IgD-negative memory B cell (primary cell): ENCODE measurements around the gene KCNQ2. TPM values are rescaled to one million over a fixed set of nuclear protein-coding genes. Genes with fewer than 3 reads are reported as not detected.
A peak's percentile ranks its signal among the peaks of the same experiment; 100 is the strongest.

Experiments used
- H3K27ac Mint-ChIP-seq, 3 donors: one replicate each; pipeline ENCODE4 v1.8.0; 2020 to 2022; ENCODE audit warnings: mild to moderate bottlenecking in 3 of 3, mixed read lengths in 3 of 3, moderate library complexity in 1 of 3
- H3K27me3 Mint-ChIP-seq: one replicate; pipeline ENCODE4 v1.8.0; 2021; ENCODE audit warnings: mixed read lengths
- H3K36me3 Mint-ChIP-seq: one replicate; pipeline ENCODE4 v1.8.0; 2020; ENCODE audit warnings: mild to moderate bottlenecking, mixed read lengths
- H3K4me1 Mint-ChIP-seq, 3 donors: one replicate each; pipeline ENCODE4 v1.8.0; 2020 to 2022; ENCODE audit warnings: mixed read lengths in 3 of 3, mild to moderate bottlenecking in 1 of 3
- H3K4me3 Mint-ChIP-seq, 4 donors: one replicate each; pipeline ENCODE4 v1.8.0; 2020 to 2022; ENCODE audit warnings: mild to moderate bottlenecking in 4 of 4, mixed read lengths in 4 of 4, moderate library complexity in 3 of 4
- H3K9me3 Mint-ChIP-seq, 3 donors: one replicate each; pipeline ENCODE4 v1.8.0; 2020 to 2021; ENCODE audit warnings: mixed read lengths in 3 of 3, mild to moderate bottlenecking in 1 of 3
- polyA plus RNA-seq: library from polyadenylated mRNA; unstranded; fragments of 300-500 nt; fragmentation: Illumina TruSeq; gene quantifications from one replicate; pipeline ENCODE4 v1.2.3, GENCODE V29; 2021

KCNQ2 gene
- polyA plus RNA-seq, 1 donor from 2014 or later: 0.29 TPM

DNA sequence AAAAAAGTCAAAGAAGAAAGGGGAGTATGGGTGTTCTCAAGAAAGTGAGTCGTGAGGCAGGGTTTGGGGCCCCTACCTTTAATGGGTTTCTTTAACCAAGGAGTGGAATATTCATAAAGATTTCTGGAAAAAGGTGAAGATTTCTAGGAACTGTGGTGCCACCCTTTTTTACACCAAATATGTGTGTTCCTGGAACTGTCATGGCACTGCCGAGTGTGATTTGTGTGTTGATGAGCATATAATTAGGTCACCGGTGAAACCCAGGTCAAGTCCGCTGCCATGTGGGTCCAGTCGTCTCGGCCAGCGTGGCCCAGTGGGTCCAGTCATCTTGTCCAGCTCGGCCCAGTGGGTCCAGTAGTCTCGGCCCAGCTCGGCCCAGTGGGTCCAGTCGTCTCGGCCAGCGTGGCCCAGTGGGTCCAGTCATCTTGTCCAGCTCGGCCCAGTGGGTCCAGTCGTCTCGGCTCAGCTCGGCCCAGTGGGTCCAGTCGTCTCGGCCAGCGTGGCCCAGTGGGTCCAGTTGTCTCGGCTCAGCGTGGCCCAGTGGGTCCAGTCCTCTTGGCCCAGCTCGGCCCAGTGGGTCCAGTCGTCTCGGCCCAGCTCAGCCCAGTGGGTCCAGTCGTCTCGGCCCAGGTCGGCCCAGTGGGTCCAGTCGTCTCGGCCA lies 34.8 kb upstream of the KCNQ2 start:
- Mint-ChIP-seq H3K9me3 (peaks cover 2 to 12% (median 3%) of the 10 kb centered on the region in 3 donors), H3K36me3 (peaks cover 3% of the 10 kb centered on the region), H3K4me3 (peak overlapping the region in 1 of 4 donors; percentile 77), H3K4me1 (no peaks in the 10 kb centered on the region), H3K27me3 (peaks cover 22% of the 10 kb centered on the region), H3K27ac (no peak overlapping the region)

DNA sequence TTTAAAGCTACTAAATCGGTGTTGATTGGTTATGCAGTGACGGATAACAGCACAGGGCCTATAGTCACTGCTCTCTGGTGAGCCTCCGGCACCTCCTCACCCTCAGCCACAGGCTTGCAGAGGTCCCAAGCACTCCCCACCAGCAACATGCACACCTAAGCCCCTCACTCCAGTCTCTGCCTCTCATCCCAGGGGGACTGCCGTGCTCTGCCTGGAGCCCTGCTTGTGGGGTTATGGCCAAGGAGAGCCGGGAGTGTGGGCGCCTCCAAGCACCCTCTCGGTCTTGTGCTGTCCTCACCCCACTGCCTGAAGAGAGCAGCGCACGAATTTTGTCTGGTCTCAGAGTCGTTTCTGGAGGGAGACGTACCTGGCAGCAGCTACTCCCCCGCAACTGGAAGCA lies 33.3 kb upstream of the KCNQ2 start:
- peaks cover 18% of the 10 kb centered on the region for H3K27me3 Mint-ChIP-seq
- peaks cover 3% of the 10 kb centered on the region for H3K36me3 Mint-ChIP-seq
- peaks cover 2 to 12% (median 3%) of the 10 kb centered on the region in 3 donors for H3K9me3 Mint-ChIP-seq
- H3K4me3 Mint-ChIP-seq: no peak overlapping the region
- no peak overlapping the region for H3K27ac Mint-ChIP-seq
- H3K4me1 Mint-ChIP-seq: no peaks in the 10 kb centered on the region

DNA sequence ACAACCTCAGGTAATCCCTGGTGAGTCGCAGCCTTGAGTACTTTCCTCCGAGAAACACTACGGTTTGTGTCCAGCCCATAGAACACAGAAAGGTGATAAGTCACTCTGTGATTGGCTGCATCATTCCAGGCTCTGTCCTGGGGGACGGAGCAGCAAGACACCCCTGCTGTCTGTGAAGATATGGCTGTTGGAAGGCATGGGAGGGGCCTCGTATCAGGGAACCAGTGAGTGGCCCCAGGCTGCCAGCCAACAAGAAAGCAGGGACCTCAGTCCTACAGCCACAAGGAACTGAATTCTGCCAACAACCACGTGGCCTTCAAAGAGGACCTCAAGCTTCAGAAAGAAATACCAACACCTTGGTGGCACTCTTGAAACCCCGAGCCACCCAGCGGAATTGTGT lies 32.8 kb upstream of the KCNQ2 start:
- peaks cover 3% of the 10 kb centered on the region for H3K36me3 Mint-ChIP-seq
- peaks cover 2 to 12% (median 3%) of the 10 kb centered on the region in 3 donors for H3K9me3 Mint-ChIP-seq
- no peak overlapping the region for H3K4me3 Mint-ChIP-seq
- H3K27me3 Mint-ChIP-seq: peaks cover 16% of the 10 kb centered on the region
- peak overlapping the region in 1 of 3 donors; percentile 8 for H3K27ac Mint-ChIP-seq
- no peaks in the 10 kb centered on the region for H3K4me1 Mint-ChIP-seq

DNA sequence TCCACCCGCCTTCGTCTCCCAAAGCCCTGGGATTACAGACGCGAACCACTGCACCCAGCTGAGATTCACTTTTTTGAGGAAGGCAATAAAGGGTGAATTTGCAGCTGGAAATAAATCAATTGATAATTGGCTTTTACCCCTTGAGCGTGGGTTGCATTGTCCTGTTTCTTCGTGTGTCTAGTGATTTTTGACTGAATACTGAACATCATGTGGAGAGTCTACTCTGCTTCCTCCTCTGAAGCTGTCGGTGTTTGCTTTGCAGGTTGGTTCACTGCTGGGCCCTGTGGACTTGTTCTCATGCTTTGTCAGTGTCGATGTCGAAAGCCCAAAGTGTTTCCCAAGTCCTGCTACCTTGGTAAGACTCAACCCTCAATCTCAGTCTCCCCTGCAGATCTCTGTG lies 32.2 kb upstream of the KCNQ2 start:
- Mint-ChIP-seq H3K27me3 (peaks cover 14% of the 10 kb centered on the region), H3K27ac (peak overlapping the region in 1 of 3 donors; percentile 8), H3K36me3 (peaks cover 3% of the 10 kb centered on the region), H3K4me1 (no peaks in the 10 kb centered on the region), H3K4me3 (no peak overlapping the region), H3K9me3 (peaks cover 2 to 12% (median 3%) of the 10 kb centered on the region in 3 donors)

DNA sequence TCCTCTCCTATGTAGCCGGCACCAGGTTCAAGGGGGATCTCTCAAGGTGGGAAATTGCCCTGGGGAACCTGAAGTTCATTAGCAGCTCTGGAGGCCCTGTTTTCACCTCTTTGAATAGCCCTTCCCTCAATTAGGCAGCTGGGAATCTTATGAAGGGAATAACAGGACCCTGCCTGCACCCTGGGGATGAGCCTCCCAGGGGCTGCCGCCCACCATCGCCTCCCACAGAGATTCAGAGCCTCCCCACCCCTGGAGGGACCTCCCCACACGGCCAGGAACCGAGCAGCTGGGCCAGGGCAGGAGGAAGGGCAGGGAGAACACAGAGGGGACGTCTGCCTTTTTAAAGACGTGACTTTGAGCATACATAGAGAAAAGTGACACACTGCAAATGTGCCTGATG lies 31.1 kb upstream of the KCNQ2 start:
- Mint-ChIP-seq H3K4me1 (no peaks in the 10 kb centered on the region), H3K36me3 (peaks cover 3% of the 10 kb centered on the region), H3K9me3 (peaks cover 2 to 12% (median 3%) of the 10 kb centered on the region in 3 donors), H3K27me3 (peaks cover 10% of the 10 kb centered on the region), H3K27ac (no peak overlapping the region), H3K4me3 (no peak overlapping the region)

DNA sequence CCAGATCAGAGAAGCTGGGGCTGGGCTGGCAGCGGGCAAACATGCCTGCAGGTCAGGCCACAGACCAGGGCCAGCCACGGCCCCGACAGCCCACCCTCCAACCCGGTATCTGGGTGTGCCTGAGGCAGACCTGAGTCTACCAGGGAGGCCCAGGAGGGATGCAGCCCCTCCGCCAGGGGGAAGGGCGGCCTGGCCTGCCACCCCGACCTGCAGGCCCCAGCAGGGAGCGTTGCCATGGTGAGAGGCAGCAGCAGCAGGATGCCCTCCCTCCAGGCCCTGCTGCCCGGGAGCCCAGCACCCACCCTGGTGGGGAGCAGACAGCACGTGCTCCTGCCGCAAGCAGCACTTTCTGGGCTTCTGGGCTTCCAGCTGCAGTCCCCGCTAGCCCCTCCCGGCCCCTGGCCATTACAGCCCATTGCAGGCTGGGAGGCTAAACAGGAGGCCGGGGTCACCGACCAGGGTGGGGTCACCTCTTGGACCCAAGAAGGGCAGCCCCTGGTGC lies 30.3 kb upstream of the KCNQ2 start:
- Mint-ChIP-seq H3K4me1 (no peaks in the 10 kb centered on the region), H3K27me3 (peaks cover 7% of the 10 kb centered on the region), H3K36me3 (peaks cover 3% of the 10 kb centered on the region), H3K4me3 (no peak overlapping the region), H3K27ac (no peak overlapping the region), H3K9me3 (peaks cover 2 to 12% (median 3%) of the 10 kb centered on the region in 3 donors)

DNA sequence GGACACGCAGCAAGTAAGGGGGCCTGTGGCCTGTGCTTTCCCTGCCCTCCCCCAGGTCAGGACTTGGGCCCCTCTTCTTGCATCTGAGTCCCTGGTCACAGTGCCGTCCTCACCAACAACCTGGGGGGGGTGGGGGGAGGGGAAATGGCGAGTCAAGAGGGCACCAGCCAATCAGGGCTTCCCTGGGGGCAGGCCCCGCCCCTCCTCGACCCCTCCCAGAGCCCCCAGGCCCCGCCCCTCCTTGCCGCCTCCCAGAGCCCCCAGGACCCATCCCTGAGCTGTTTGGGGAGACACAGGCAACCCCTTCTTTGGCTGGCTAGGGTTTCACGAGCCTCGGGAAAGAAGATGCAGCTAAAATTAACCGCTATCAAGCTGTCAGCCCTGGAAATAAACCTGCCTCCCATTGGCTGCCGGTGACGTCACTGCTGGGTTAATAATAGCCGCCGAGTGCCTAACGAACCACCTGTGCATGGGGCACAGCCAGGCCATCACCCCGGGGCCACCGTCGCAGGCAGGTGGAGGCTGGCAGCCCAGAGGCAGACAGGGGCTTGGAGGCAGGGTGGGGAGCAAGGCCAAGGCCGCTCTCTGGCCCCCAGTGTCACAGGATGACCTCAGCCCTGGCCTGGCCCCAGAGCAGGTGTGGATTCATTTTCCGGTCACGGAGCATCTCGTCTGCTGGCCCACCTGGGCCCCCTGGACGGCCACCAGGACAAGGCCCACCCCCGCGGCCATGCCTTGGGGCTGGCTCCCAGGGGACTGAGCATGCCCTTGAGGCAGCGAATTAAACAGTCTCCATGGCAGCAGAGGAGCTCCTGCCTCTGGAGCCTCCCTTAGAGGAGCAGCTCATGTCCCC lies 29.6 kb upstream of the KCNQ2 start:
- Mint-ChIP-seq H3K36me3 (peaks cover 3% of the 10 kb centered on the region), H3K4me1 (no peaks in the 10 kb centered on the region), H3K9me3 (peaks cover 2 to 12% (median 3%) of the 10 kb centered on the region in 3 donors), H3K4me3 (no peak overlapping the region), H3K27me3 (peaks cover 10% of the 10 kb centered on the region), H3K27ac (no peak overlapping the region)

DNA sequence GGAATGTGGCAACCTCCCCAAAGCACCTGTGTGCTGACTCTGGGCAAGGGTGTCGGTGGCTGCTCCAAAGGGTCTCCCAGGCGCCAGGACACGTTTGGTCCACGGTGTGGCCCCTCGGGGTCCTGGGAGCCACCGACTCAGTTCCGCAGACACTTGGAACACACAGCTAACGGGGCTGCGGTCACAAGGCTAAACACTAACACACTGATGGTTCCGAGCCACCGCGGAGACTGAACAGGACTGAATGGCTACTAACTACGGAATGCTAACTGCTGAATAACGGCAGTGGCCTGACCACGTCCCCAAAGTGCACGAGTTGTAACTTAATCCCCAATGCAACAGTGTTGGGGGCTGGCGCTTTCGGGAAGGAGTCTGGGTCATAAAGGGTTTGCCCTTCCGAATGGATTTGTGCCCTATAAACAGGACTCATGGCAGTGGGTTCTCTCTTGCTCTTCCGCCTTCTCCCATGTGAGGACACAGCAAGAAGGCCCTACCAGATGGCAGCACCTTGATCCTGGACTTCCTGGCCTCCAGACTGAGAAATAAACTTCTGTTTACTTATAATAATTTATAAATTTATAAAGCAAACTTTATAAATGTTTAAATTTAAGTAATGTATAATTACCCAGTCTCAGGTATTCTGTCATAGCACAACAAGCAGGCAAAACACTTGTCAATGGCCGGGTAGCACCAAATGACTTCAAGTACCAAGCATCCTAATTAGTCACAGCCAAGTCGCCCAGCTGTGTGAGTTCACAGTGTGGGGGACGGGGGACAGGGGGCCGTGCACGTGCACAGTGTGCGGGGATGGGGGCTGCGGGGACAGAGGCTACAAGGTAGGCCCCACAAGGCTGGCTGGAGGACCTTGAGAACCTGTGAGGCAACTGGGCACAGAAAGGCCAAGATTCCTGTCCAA lies 28.7 kb upstream of the KCNQ2 start:
- Mint-ChIP-seq H3K36me3 (peaks cover 3% of the 10 kb centered on the region), H3K4me1 (peaks cover 0 to 1% (median 0%) of the 10 kb centered on the region in 3 donors), H3K9me3 (peaks cover 2 to 12% (median 3%) of the 10 kb centered on the region in 3 donors), H3K4me3 (peak overlapping the region in 1 of 4 donors; percentile 23), H3K27me3 (peaks cover 11% of the 10 kb centered on the region), H3K27ac (no peak overlapping the region)

DNA sequence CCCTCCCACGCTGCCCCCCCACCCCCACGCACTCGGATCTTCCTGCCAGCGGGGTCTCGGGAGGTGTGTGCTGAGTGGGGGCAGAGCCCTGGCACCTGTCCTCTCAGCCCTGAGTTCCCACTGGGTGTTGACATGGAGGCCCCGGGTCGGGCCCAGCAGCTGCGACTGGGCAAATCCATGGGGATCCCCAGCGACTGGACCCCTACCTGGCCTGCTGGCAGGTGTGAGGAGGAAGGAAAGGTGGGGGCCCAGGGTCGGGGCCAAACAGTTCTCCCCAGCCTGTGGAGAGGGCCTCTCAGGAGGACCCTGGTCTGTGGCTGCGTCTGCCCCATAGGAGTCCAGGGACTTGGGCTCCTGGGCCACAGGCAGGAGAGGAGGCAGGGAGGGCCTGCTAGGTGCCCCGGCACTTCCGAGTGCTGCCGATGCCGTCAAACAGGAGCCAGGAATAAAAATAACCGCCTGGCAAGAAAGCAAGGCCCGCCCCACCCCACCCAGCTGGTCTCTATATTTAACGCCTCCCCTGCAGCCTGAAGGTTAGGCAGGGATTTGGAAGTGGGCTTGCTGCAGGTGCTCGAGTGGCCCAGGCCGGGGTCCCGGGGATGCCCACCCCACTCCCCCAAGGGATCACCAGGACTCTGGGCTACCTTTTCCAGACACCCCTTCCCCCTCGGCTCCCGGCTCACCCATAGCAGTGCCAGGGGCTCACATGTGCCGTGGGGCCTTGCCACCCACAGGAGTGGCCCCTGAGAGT lies 27.9 kb upstream of the KCNQ2 start:
- H3K4me3 Mint-ChIP-seq: peak overlapping the region in 2 of 4 donors; percentile 8 to 52

DNA sequence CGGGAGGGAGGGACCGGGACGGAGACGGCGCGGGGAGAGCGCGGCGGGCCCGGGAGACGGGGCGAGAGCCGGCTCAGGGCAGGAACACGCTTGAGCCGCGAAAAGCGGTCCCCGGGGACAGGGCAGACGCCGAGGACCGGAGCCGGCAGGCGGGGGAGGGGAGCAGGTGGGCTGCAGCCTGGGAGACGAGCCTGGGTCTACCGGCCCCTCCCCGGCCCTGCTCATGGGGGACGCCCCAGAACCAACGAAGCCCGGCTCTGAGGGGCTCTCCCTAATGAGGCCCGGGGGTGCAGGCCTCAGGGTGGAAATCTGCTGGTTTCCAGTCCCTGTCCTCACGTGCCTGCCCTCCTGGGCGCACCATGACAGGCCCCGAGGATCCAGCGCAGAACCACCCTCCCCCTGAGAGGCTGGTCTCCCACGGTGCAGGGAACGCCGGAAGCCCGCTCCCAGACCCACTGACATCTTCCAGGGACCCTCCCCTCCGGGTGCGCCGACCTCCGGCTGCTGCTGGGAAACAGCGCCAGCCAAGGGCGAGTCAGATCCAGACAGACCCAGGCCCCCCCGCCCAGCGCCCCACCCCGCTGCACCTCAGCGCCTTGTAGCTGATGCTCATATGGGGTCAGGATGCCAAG lies 27.0 kb upstream of the KCNQ2 start:
- H3K27me3 Mint-ChIP-seq: peaks cover 11% of the 10 kb centered on the region
- H3K27ac Mint-ChIP-seq: no peak overlapping the region
- H3K4me3 Mint-ChIP-seq: no peak overlapping the region
- H3K9me3 Mint-ChIP-seq: peaks cover 2 to 4% (median 3%) of the 10 kb centered on the region in 3 donors
- no peaks in the 10 kb centered on the region for H3K36me3 Mint-ChIP-seq
- H3K4me1 Mint-ChIP-seq: peaks cover 0 to 1% (median 0%) of the 10 kb centered on the region in 3 donors

More for the DNA sequence above, 27.9 kb upstream of the KCNQ2 start:
- Mint-ChIP-seq H3K4me1 (peaks cover 0 to 1% (median 0%) of the 10 kb centered on the region in 3 donors), H3K27me3 (peaks cover 12% of the 10 kb centered on the region), H3K27ac (no peak overlapping the region), H3K9me3 (peaks cover 2 to 12% (median 3%) of the 10 kb centered on the region in 3 donors), H3K36me3 (peaks cover 3% of the 10 kb centered on the region)

DNA sequence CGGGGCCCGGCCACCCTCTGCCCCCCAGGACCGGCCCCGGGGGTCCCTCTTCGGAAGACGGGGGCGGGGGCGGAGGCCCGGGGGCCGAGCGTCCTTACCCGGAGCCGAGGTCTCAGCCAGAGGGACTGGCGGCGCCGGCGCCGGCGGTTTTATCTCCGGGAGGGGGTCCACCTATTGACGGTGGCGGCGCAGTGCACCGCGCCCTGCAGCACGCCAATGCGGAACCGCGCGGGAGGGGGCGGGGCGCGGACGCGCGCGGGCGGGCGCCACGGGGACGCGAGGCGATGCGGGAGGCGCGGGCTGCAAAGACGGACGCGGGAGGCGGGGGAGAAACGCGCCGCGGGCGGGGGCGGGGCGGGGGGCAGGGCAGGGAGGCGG lies 26.5 kb upstream of the KCNQ2 start, which contains the start of gene EEF1A2:
TSS of gene EEF1A2 (minus strand) at position 124 of the 378 bp plus-strand sequence. CDS start 1,320 bp downstream, outside the sequence.
- Mint-ChIP-seq H3K27ac (no peak within 1 kb of the TSS), H3K4me3 (peak within 1 kb of the TSS in 1 of 4 donors; percentile 30), H3K27me3 (peaks cover 11% of the 10 kb centered on the region), H3K36me3 (no peaks in the 10 kb centered on the region), H3K4me1 (peaks cover 0 to 1% (median 0%) of the 10 kb centered on the region in 3 donors), H3K9me3 (peaks cover 0 to under 1% (median under 1%) of the 10 kb centered on the region in 3 donors)

DNA sequence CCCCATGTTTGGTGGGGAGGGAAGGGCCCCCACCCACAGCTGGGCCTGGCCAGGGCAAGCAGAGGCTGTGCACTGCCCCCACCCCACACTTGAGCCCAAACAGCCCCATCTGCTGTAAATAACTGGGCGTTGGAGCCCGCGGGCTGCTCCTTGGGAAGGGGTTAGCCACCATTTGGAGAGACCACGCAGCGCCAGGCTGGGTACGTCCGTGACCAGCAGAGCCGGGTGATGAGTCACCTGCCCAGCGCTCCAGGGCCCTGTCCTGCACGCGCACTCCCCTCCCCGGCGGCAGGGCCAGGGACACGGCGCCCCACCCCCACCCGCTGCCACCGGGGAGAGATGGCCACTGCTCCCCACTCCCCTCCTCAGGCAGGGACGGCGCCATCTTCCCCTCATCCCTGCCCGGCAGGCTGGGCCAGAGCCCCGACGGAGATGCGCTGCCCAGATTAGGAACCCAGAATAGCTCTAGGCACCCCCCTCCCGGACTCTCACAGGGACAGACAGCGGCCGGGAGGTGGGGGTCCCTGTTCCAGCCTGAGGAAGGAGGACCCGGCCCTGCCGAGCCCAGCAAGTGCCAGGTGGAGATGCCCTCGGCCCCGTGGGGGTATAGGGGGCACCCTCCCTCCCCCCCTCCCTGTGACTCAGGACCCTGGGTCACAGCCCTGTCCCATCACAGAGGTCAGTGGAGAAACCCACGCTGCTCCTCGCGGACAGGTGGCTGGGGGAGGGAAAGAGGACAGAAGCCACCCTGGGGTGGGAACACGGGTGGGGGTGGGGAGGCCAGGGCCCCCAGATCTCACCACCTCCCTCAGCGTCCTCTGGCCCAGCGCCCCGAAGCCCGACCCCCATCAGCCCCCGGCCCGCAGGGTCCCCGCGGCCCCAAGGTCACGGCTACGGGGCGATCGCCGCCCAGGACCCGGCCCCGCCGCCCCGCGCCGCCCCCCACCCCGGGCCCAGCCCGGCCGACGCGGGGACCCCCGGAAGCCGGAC lies 25.8 kb upstream of the KCNQ2 start:
- H3K4me3 Mint-ChIP-seq: peak overlapping the region in 1 of 4 donors; percentile 30
- H3K9me3 Mint-ChIP-seq: no peaks in the 10 kb centered on the region
- H3K27ac Mint-ChIP-seq: no peak overlapping the region
- no peaks in the 10 kb centered on the region for H3K36me3 Mint-ChIP-seq
- peaks cover 11% of the 10 kb centered on the region for H3K27me3 Mint-ChIP-seq
- H3K4me1 Mint-ChIP-seq: peaks cover 0 to 1% (median 0%) of the 10 kb centered on the region in 3 donors
